ENCODE measurements around the gene FUZ.

Gene FUZ

DNA sequence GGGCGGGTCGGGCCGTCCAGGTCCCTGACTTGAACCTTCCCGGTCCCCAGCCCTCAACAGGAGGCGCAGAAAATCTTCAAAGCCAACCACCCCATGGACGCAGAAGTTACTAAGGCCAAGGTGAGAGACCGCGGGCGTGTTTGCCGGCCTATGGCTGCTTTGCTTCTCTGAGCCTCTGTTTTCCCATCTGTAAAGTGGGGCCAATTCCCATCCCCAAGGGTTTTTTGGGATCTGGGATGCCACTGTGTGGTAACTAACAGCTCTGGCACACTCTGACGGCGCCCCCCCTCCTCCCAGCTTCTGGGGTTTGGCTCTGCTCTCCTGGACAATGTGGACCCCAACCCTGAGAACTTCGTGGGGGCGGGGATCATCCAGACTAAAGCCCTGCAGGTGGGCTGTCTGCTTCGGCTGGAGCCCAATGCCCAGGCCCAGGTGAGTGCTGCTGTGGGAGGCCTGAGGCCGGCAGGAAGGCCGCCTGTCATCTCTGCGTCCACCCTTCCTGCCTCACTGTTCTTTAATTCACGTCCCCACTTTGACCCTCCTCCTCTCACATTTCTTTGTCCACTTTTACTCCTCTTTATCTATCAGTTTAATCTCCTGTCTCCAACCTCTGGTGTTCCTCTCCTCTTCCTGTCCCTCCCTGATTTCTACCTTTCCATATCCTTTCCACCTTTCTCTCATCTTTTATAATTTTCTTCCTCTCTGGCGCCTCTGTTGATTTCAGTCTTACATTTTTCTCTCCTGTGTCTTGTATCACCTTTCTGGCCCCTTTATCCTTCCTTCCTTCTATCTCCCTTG, 7.1 kb downstream of the FUZ start:
- no peak for DNase-seq

DNA sequence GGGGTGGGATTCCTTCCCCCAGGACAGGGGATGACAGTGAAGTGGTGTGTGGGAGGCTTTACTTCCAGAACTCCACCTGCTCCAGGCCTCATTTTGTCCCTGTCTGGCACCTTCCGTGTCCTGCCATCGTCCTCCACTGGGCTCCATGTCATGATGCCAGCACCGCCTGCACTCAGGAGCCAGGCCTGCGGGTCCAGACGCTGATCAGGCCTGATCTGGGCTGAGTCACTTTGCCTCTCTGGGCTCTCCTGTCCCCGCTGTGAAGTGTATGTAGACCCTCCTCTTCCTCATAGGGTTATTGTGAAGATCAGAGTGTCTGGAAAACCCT, 9.6 kb downstream of the FUZ start:
- no peak for DNase-seq

DNA sequence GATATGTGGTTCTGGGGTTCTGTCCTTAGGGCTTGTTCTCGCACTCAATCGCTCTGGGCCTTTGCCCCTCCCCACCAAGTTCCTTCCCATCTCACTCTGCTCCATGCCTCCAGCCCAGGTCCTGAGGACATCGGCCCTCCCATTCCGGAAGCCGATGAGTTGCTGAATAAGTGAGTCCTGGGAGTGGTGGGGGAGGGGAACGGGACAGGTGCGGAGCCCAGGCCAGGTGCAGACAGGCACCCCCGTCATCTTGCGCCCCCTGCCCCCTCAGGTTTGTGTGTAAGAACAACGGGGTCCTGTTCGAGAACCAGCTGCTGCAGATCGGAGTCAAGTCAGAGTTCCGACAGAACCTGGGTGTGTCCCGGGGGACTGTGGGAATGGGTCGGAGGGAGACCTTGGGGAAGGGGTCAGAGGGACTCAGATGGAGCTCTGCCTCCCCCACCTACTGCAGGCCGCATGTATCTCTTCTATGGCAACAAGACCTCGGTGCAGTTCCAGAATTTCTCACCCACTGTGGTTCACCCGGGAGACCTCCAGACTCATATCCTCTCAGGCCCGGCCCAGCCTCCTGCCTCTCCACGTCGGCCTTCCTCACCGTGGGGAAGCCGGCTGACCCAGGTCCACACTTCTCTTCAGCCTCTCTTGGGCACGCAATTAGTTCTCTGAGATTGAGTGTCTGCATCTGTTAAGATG, 10.1 kb downstream of the FUZ start:
- DNase-seq, result no peak

DNA sequence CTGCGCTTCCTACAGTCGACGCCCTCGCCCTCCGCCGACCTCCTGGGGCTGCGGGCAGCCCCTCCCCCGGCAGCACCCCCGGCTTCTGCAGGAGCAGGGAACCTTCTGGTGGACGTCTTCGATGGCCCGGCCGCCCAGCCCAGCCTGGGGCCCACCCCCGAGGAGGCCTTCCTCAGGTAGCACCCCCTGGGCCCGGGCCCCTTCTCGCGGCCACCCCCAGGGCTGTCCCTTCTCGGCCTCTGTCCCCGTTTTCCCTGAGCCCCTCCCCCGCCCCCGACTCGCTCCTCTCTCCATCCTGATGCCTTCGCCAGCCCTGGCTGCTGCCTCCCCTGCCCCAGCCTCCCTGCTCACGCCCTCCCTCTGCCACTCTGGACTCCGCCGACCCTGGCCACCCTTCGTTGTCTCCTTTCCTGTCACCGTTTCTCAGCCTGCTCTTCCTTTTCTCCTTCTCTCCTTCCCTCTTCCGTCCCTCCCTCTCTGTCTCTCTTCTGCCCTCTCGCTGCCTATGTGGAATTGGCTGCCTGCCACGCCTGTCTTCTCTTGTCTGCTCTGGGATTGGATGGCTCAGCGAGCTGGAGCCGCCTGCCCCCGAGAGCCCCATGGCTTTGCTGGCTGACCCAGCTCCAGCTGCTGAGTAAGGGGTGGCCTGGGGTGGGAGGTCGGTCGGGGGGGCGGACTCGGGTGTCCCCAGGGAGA, 11.0 kb downstream of the FUZ start:
- no peak for DNase-seq

DNA sequence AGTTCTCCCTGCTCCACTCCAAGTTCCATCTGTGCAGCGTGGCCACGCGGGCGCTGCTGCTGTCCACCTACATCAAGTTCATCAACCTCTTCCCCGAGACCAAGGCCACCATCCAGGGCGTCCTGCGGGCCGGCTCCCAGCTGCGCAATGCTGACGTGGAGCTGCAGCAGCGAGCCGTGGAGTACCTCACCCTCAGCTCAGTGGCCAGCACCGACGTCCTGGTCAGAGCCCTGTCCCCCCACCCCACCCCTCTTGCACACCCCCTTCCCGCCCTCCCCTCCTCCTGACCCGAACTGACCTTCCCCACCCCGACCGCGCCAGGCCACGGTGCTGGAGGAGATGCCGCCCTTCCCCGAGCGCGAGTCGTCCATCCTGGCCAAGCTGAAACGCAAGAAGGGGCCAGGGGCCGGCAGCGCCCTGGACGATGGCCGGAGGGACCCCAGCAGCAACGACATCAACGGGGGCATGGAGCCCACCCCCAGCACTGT, 11.6 kb downstream of the FUZ start:
- no peak for DNase-seq

DNA sequence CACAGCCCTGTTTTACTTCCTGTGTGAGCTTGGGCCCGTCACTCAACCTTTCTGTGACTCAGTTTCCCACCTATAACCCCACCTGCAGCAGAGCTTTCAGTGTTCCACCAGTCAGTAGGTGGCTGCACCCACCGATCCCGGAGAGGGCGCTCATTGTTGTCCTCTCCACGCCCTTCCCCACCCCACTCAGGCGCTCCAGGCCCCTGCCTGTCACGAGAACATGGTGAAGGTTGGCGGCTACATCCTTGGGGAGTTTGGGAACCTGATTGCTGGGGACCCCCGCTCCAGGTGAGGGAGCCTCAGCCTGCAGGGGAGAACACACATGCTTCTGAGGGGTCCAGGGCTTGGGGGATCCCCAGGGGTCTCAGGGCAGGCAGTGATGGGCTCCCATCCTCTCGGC, 12.3 kb downstream of the FUZ start:
- DNase-seq, result no peak

DNA sequence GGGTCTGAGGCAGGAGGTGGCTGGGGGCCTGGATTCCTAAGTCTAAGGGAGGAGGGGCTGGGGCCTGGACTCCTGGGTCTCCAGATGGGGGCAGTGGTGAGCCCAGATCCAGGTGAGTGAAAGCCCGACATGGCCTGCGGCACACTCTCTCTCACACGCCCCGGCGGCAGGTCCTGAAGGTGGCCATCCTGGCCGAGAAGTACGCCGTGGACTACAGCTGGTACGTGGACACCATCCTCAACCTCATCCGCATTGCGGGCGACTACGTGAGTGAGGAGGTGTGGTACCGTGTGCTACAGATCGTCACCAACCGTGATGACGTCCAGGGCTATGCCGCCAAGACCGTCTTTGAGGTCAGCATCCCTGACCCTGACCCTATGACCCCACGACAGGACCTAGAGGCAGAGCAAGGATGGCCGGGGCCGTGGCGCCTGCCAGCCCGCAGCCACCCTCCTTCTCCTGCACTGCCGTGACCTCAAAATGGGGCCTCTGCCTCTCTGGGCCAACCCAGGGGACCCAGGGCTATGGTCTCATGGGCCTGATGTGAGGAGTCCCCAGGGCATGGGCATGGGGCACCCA, 13.2 kb downstream of the FUZ start:
- no peak for DNase-seq

DNA sequence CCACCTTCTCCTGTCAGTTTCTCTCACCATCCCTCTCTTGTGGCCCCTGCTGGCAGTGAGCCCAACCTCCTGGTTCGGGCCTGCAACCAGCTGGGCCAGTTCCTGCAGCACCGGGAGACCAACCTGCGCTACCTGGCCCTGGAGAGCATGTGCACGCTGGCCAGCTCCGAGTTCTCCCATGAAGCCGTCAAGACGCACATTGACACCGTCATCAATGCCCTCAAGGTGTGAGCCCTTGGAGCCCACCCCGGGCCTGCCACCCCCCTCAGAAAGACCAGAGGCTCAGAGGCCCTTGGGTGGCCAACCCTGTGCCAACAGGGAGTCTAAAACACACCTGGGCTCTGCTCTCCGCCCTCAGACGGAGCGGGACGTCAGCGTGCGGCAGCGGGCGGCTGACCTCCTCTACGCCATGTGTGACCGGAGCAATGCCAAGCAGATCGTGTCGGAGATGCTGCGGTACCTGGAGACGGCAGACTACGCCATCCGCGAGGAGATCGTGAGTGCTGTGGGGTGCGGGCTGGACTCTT, 13.8 kb downstream of the FUZ start:
- DNase-seq, result no peak

DNA sequence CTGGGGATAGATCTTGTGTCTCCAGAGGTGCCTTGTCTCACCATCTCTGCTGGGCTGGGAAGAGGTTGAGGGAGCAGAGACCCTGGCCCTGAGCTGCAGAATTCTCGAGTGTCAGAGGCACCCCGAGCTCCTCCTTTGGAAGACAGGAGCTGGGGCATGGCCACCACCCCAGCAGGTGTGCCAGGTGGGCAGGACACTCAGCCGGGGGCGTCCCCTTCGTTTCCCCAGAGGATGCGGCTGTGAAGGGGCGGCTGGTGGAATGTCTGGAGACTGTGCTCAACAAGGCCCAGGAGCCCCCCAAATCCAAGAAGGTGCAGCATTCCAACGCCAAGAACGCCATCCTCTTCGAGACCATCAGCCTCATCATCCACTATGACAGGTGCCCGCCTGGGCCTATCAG, 14.5 kb downstream of the FUZ start:
- no peak for DNase-seq

DNA sequence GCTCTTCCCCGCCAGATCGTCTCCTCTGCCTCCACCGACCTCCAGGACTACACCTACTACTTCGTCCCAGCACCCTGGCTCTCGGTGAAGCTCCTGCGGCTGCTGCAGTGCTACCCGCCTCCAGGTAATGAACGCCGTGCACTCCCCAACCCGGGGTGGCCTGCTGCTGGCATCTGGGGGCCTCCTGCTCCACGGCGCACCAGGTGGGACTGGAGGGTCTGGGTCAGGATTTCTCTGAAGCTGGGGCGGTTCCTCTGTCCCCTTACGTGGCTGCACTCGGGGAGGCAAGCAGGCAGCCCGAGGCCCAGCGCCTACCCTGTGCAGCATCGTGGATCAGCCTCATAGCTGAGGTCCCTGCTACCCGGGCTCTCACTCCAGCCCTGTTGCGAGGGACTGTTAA, 17.5 kb downstream of the FUZ start:
- DNase-seq, result no peak

DNA sequence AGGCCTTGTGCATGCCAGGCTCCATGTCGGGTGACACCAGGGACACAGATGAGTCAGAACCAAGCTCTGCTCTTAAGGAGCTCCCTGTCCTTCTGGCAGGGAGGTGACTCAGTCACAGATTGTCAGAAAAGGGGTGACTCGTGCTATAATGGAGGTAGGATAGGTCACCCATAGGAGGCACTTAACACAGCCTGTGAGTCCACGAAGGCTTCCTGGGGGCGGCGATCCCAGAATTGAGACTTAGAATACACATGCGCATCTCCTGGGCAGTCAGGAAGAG, 19.6 kb downstream of the FUZ start:
- peak; percentile 31 for DNase-seq

DNA sequence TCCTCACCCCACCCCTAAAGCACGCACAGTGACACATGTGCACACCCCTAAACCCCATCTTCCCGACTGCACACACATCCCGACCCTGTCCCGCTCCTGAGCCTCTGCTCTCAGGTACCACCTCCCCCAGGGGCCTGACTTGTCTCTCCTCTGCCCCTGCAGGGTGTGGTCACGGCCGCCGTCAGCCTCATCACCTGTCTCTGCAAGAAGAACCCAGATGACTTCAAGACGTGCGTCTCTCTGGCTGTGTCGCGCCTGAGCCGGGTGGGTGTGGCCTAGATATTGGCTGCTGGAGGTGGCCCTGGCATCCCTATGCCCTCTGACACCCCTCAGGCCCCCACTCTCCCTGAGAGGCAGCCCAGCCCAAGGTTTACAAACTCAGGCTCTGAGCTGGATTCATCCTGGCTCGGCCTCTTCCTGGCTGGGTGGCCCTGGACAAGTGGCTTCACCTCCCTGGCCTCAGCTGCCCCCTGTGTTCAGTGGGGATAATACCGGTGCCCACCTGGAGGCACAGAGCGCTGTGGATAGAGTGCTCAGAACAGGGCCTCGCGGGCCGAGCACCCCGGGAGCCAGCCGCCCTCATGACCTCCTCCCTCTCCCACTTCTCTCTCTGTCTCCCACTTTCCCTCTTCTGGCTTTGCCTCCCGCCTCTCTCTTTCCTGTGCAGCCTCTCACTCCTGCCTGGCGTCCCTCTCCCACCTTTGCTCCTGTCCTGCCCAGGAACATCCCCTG, 20.1 kb downstream of the FUZ start:
- DNase-seq, result no peak

DNA sequence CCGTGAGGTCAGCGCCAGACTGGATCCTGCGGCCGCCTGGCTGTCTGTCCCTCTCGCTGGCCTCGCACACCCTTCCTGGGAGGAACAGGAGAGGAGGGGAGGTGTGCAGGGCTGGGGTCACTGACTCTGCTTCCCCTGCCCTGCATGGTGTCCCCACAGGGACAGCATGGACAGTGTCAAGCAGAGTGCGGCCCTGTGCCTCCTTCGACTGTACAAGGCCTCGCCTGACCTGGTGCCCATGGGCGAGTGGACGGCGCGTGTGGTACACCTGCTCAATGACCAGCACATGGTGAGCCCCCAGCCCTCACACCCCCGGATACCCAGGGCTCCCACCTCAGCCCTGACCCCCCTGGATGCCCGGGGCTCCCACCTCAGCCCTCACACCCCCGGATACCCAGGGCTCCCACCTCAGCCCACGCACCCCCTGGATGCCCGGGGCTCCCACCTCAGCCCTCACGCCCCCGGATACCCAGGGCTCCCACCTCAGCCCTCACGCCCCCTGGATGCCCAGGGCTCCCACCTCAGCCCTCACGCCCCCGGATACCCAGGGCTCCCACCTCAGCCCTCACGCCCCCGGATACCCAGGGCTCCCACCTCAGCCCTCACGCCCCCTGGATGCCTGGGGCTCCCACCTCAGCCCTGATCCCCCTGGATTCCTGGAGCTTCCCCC, 21.2 kb downstream of the FUZ start:
- no peak for DNase-seq

DNA sequence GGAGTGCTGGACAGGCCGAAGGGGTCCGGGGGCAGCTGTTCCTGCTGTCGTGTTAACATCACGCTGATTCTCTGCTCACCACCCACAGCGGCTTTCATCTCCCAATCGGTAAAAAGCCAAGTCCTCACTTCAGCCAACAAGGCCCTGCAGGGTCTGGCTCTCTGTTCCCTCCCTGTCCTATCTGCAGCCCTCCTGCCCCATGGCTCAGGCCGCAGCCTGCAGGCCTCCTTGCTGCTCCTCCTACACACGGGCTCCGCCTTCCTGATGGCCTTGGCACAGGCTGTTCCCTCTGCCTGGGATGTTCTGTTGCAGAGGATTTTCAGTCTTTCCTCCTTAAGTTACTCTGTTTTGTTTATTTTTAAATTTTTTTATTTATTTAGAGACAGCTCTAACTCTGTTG, 22.2 kb downstream of the FUZ start:
- DNase-seq, result no peak

DNA sequence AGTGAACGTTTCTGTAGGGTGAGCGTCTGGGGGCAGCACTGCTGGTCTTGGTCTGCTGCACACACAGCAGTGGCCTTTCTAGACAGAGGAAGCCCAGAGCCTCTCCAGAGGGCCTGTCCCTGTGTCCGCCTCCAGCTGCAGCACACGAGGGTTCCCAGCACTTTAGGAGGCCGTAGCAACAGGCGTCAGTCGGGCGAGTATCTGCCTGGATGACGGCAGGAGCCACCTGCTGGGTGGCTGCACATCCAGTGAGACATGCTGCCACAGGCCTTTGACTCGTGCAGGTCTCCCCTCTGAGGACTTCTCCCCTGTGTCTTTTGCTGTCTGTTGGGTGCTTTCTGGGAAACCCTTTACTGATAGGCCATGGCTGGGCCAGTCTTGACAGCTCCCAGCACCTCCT, 24.2 kb downstream of the FUZ start:
- DNase-seq, result no peak

DNA sequence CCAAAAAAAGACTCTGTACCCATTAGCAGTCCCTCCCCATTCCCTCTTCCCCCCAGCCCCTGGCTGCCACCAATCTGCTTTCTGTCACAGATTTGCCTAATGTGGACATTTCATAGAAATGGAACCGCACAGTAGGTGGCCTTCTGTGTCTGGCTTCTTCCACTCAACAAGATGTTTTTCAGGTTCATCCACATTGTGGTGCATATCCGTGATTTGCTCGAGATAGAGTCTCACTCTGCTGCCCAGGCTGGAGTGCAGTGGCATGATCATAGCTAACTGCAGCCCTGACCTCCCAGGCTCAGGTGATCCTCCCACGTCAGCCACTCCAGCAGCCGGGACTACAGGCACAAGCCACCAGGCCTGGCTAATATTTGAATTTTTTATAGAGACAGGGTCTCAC, 25.3 kb downstream of the FUZ start:
- no peak for DNase-seq

DNA sequence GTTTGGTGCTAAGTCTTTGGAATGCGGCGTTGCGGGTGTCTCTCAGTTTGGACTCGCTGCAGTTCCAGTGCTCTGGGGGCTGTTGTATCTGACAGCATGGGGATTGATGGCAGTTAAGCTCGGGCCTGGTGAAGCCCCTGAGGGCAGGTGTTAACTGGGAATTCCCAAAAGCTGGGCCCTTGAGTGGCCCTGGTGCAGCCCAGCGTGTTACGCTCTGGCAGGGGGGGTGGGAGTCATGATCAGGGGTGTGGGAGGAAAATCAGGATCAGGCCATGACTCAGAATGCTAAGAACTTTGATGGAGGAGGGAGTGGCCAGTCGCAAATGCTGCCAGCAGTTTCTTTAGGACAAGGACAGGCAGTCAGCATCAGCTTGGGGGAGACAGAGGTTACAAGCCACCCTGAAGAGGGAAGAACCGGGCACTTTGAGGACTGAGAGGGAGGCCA, 26.7 kb downstream of the FUZ start:
- DNase-seq, result no peak

DNA sequence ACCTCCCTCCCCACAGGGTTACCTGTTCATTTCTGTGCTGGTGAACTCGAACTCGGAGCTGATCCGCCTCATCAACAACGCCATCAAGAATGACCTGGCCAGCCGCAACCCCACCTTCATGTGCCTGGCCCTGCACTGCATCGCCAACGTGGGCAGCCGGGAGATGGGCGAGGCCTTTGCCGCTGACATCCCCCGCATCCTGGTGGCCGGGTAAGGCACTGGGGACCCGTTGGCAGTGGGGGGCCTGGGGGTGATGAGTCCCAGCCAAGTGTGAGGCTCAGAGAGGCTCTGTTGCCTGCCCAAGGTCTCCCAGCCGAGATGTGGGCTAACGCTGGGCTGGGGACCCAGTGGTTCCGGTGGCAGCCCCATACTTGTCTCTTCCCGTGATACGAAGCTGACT, 30.6 kb downstream of the FUZ start:
- no peak for DNase-seq

DNA sequence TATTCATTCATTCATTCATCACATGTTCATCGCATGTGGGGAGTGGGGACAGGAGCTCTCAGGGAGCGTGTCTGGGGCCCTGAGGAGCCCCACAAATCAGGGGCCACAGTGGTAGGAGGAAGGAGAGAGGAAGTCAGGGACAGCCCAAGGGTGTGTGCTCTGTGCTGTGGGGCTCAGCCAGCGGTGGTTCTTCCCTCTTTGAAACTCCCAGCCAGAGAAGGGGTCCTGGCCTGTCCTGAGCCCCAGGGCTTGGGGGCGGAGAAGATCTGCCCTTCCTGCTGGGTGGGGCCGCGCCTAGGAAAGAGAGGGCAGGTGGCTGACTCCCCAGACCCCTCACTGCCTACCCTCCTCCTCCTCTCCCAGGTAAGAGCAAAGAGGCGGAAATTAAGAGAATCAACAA, 31.7 kb downstream of the FUZ start:
- DNase-seq, result no peak

DNA sequence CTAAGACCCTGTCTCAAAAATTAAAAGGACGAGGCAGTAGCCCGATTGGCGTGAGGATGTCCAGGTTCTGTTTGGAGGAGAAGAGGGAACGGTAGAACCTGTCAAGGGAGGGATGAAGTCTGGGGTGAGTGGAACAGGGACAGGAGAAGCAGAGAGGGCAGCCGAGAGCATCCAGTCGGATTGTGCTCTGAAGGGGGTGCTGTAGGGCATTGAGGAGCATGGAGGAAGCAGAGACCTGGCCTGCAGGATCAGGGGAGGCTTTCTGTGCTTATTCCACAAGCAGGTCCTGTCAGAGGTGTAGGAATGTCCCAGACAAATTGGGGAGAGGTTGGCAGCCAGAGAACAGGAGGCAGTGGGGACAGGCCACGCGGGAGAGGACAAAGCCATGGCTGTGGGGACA, 32.2 kb downstream of the FUZ start:
- DNase-seq, result no peak

DNA sequence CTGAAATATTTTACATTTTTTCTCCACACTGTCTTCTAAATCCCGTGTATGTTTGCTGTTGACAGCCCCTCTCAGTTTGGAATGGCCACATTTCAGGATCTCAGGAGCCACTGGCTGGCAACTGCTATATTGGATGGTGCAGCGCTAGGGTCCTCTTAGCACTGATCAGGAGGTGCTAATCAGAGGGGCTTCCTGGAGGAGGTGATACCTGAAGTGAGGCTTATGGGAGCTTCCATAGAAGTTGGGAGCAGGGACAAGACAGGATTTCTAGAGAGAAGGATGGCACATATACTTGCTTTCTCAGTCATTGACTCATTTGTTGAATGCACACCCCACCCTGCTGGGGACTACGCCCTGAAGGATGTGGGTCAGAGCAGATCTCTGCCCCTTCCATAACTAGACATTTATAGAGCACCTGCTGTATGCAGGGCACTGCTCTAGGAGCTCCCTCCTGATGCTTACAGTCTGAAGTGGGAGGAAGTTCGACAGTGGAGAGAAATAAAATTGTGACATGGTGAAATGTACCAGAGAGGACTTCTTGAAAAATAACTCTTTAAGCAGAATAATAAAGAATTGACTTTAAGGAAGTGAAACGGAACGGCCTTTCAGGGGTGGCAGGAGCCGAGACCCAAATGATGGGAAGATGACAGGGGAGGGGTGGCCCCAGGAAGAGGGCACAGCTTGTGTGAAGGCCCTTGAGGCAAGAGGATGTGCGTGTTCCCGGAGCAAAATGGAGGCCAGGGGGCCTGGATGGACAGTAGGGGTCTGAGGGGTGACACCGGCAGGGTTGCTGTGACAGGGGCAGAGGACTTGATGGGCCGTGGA, 33.1 kb downstream of the FUZ start:
- DNase-seq, result no peak

DNA sequence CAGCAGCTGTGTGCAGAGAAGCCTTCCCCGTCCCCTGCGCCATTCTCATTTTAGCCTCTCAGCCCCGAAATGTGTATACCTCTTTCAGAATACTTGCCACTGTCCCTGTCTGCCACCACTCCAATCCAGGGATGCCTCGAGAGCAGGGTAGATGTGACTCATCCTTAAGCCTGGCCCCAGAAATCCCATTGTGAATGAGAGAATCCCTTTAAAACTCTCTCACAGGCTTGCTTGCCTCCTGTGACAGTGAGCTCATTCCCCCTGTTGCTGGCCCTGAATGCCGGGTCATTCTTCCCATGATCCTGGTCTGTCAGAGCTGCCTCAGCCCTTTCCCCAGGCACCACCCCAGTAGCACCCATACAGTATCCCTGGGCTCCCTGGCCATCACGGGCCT, 36.7 kb downstream of the FUZ start:
- DNase-seq, result no peak

Data from activated CD4-positive, alpha-beta T cell treated with anti-CD3 and anti-CD28 coated beads, Interleukin-2, amount 50 U/mL, for 16 hours (primary cell).